NOMO-1 treated with dmso at 0.1 percent for 144 hours (cell line): Measurements from ENCODE around the gene SPDYE4.
A peak's percentile ranks its signal among the peaks of the same experiment; 100 is the strongest.

ENCODE experiments used
- DNase-seq: peaks from one replicate; lab custom pipeline; 2025; ENCODE audit not compliant: unreplicated experiment; lab: John Stamatoyannopoulos, UW

Gene SPDYE4

DNA sequence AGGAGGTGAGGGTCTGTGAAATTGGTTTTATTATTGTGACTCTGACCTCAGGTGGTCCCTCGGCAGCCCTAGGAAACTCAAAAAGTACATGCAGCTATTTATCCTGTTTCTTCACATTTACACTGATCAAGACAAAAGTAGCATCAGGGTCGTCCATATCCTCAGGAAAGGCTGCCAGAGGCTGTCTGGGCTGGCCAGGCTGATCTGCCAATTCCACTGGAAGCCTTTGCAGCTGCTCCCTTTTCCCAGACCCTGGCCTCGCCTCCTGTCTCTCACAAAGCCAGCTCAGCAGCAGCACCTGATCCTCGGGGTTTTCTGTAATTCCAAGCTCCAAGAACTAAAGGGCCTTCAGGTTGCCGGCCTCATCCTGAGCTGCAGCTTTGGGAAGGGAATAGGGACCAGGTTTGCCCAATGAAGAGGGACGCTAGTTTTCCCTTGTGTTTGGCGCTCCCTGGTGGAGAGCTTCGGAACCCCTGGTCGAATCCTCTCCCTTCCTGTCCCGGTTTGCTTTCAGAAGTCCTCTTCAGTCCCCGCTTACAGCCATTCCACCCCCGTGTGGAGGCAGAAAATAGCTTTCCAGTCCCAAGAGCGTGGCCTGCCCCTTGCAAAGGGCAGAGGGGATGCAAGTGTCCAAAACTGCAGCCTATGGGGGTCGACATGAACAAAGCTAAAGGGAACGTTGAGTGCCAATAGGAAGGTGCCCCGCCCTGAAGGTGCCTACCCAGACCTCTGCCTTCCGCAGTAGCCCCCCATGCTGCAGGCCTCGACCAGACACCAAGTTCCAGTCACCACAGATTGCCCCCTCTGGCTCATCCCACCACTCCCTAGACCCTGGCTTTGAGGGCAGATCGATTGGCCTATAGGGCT is 27.4 kb upstream of the SPDYE4 start:
- no peak for DNase-seq

DNA sequence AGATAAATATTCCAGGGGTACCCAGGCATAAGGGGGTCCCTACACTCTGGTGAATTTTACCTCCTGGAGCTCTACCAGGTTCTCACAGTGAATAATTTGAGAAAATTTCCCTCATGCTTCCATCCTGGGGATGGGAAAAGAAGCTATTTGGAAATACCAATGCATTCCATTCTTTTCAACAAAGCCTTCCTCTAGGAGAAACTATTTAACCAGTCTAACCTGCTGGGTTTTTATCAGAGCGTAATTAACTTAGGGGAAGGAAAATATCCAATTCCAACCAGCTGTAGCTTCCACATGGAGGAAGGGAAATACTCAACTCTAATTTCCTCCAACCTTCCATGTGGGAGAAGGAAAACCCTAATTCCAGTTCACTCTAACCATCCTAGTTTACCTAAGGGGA is 23.8 kb upstream of the SPDYE4 start:
- DNase-seq = no peak

DNA sequence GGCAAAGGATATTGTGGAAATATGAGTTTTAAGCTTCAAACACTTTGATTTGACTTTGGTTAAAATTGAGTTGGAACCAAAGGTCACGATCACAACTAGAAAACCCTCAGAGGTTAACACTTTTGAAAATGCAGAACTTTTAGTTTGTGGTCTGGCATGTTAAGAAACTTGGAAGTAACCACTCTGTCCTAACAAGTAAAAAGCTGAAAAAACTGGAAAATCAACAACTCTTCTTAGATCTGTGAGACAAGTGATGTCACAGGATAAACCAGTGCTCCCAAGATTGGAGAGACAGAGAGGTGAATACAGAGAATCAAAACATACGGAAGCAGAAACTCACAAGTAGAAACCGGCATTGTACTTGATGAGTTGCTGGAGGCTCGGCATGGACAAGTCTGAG is 23.4 kb upstream of the SPDYE4 start:
- DNase-seq = no peak

DNA sequence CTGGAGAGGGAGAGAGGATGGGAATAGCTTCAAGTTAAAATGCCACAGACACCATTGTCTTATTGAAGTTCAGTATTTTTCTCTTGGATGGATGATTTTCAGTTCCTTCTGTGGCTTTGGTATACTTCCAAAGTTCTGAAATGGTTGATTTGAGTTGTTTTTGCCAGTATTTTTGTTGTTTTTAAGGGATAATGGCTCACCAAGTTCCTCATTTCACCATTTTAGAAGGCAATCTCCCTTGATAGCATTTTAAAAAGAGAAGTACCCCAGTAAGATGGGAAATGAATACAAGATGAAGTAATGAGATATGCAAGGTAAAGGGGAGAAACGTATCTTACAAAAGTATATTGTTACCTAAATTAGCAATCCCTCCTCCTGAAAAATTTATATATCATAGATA is 18.5 kb upstream of the SPDYE4 start:
- DNase-seq = no peak

DNA sequence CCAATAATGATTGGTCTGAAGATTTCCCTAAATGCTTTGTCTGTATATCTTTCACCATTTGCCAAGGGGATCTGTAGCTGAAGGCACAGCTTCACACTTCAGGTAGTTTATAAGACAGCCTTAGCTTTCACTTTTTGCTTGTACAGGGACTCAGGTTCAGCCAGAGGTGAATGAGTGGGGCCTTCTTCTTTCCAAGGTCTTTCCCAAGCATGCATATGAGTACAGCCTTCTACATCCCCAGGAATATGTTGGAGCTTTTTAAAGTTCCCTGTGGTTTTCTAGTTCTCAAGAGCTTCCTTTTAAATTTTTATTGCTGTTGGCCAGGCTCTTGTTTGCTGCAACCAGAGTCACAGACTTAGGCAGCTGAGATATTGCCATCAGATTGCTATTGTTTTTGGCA is 17.9 kb upstream of the SPDYE4 start:
- DNase-seq = no peak

DNA sequence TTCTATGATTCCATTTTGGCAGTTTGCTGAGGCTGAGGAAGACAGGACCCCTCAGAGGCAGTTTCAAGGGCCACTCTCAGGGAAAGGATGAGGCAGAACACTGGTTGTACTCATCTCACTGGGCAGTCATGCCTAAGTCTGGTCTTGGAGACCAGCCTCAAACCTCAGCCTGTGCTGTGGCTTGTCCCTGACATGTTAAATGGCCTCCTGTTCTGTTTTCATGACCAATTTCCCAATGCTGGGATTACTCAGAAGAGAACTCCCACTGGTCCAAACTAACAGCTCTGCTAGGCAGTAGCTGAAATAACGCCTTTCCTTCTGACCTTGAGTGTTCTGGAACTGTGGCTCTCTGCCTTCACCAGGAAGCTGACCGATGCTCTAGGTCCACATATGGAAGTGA is 8.4 kb upstream of the SPDYE4 start:
- no peak for DNase-seq

DNA sequence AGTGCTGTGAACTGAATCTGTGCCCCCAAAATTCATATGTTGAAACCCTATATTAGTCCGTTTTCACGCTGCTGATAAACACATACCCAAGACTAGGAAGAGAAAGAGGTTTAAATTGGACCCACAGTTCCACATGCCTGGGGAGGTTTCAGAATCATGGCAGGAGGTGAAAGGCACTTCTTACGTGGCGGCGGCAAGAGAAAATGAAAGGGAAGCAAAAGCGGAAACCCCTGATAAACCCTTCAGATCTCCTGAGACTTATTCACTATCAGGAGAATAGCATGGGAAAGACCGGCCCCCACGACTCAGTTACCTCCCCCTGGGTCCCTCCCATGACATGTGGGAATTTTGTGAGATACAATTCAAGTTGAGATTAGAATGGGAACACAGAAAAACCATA is 3.7 kb upstream of the SPDYE4 start:
- DNase-seq = no peak

DNA sequence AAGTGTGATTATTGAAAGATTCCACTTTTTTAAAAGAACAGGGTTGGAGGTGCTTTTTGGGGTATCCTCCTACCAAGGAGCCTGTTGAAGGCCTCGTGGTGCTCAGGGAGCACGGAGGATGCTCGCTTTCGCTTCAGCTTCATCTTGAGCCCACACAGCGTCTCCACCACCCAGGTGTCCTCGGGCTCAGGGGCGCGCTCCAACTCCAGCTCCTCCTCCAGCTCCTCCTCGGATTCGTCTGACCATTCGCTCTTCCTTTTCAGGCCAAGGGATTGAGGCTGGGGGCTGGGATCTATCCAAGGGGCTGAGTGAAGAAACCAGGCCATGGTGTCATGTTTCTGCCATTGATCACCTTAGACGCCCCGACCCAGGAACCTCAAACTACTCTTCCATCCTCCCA is 1.2 kb downstream of the SPDYE4 start:
- no peak for DNase-seq

DNA sequence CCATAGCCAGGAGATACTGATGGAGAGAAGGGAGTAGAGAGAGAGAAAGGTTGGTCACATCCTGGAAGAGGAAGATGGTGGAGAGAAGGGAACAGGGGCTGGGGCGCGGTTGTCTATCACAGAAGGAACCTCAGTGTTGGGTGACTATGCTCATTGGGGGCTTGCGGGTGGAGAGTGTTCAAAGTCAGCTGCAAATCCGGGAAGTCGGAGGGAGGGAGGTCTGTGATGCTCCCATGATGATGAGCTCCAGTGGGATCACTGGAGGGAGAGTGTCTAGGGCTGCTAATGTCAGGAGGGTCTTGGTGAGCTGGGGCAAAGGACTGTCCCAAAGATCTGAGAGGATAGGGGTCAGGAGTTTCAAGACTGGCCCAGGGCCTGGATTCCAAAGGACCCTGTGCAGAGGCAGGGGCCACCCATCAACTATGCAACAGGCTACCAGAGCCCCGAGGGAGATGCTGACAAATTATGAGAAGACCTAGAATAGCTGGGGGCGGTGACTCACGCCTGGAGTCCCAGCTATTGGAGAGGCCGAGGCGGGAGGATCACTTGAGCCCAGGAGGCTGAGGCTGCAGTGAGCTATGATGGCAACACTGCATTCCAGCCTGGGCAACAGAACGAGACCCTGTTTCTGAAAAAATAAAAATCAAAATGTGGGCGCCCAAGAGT is 2.6 kb downstream of the SPDYE4 start:
- DNase-seq = no peak

DNA sequence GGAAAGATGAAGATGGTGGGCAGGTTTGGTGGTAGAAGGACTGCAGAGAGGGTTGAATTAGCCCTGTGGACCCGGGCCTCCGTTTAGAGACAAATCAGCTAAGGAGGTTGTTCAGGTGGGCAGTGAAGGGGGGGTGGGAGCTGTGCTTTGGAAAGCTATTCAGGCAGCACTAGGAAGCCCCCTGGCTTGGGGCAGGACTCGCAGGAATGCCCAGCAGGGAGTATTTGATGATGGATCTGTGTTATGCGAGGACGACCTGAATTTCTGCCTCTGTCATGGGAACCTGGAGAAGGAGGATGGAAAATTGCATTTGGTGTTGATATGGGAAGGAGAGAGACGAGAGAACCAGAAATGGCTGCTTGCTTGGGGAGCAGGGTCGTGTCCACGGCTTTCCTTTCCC is 3.5 kb downstream of the SPDYE4 start:
- DNase-seq = no peak

DNA sequence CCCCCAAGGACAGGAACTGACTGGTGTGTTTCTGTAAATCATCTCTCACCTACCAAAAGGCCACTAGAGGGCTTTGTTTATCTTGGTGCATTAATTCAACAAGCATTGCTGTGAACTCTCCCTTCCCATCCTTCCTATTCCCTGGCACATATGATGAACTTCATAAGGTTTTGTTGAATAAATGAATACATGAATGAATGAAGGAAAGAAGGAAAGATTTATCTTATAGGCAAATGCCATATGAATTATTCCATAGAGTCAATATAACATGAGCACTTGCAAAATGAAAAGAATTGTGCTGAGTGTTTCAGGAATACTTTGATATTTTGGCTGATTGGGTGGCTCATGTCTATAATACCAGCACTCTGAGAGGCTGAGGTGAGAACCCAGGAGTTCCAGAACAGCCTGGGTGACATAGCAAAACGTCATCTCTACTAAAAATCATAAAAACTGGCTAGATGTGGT is 4.3 kb downstream of the SPDYE4 start:
- DNase-seq = no peak

DNA sequence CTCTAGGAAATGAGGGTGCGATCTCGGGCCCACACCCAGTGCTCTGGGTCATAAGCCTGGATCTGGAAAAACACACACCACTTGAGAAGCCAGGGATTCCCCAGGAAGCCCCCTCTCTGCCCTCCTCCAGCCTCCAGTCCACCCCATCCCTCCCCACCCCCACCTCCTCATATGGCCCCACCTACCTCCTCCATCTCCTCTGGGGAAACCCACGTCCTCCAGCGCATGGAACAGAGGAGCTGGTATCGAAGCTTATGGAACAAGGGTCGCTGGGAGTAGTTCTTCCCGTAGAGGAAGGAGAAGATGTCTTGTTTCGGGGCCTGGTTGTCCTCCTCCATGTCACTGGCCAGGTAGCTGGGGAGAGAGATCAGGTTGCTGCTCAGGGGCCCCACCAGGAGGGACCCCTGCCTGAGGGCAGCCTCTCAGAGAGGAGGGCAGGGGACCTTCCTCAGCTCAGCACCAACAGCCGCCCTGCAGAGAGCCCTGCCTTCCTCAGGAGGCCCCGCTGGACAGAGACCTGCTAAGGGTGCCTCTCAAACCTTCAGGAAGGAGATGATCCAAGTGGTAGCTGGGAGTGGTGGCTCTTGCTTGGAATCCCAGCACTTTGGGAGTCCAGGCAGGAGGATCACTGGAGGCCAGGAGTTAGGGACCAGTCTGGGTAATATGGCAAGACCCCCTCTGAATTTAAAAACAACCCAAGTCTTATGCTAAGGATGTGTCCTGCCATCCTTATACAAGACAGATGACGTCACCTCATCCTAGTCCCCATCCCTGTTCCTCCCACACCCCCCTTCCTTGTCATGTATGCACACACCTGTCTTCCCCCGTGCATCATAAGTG is 5.0 kb downstream of the SPDYE4 start:
- no peak for DNase-seq

DNA sequence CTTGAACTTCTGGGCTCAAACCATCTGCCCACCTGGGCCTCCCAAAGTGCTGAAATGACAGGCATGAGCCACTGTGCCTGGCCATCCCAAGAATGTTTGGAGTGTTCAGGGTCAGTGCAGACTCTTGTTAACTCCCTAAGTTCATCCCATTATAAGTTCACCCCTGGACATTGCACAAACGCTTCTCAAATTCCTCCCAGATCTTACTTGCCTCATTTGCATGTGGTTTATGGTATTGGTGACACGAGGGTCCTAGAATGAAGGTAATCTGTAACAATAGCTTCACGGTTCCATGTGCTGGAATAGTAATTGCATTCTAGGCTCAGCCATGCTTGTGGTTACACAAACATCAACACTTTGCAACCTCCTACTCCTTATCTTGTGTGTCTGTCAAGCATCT is 8.7 kb downstream of the SPDYE4 start:
- no peak for DNase-seq

DNA sequence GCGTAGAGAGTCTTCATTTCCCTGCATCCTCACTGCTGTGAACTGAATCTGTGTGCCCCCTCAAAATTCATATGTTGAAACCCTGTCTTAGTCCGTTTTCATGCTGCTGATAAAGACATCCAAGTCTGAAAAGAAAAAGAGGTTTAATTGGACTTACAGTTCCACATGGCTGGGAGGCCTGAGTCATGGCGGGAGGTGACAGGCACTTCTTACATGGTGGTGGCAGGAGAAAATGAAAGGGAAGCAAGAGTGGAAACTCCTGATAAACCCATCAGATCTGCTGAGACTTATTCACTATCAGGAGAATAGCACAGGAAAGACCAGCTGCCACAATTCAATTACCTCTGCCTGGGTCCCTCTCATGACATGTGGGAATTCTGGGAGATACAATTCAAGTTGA is 10.6 kb downstream of the SPDYE4 start:
- DNase-seq = no peak

DNA sequence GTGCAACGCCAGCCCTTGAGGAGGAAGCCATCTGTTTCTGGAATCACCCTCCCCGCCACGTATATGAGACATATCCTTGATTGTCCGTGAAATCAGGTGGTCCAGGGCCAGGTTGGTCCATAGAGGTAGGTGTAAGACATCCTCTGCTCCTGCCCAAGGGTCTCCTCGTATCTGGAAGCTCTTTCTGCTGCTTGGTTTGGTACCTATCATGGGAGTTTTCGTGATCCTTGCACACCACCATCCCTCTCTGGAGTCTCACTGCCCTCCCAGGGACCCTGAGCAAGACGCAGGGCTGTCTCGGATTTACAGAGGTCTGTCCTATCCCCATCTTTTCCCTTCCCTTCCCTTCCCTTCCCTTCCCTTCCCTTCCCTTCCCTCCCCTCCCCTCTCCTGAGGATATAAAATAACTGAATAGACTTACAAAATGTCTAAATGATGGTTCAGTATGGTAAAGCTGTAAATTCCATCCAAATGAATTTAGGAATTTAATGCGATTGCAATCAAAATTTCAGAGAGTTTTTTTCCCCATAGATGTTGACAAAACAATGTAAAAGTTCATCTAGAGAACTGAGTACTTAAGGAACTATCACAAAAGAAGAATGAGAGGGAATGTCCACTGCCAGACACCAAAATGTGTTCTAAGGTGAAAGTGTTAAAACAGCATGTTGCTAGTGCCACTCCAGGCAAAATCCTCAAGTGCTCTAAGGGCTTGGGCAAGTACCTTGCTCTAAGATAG is 11.7 kb downstream of the SPDYE4 start:
- DNase-seq = no peak

DNA sequence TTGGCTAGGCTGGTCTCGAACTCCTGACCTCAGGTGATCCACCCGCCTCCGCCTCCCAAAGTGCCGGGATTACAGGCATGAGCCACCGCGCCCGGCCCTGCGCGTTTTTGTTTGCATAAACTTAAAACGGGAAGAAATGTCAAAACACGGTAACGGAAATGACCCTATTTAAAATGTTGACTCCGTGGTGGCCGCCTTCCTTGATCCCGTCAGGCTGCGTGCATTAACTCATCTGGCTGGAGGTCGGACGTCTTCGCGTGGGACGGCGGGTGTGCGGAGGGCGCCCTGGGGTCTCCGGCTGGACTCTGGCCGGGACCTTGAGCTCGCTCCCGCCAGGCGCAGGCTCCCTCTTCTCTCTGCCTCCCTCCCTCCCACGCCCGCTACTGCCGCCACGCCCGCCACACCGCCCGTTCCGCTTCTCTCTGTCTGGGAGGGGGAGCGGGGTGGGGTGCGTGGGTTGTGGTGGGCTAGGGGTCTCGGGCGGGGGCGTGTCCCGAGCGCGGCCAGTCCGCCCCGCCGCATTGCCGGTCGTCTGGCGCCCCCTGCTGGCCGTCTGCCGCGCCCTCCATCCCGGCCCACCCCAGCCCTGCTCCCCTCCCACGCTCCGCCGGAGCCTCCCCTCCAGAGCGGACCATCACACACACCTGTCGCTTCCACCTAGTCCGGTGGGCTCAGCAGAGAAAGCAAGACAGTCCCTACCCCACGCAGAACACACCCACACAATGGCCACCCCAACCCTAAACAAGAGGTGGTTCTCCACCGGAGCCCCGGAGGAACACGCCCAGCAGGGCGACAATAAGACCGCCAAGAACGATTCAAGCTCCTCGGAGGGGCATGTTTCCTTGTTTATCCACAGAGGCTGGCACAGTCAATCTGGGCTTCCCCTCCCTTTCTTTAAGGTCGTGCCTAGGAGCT is 12.5 kb downstream of the SPDYE4 start:
- peak; percentile 32 for DNase-seq

DNA sequence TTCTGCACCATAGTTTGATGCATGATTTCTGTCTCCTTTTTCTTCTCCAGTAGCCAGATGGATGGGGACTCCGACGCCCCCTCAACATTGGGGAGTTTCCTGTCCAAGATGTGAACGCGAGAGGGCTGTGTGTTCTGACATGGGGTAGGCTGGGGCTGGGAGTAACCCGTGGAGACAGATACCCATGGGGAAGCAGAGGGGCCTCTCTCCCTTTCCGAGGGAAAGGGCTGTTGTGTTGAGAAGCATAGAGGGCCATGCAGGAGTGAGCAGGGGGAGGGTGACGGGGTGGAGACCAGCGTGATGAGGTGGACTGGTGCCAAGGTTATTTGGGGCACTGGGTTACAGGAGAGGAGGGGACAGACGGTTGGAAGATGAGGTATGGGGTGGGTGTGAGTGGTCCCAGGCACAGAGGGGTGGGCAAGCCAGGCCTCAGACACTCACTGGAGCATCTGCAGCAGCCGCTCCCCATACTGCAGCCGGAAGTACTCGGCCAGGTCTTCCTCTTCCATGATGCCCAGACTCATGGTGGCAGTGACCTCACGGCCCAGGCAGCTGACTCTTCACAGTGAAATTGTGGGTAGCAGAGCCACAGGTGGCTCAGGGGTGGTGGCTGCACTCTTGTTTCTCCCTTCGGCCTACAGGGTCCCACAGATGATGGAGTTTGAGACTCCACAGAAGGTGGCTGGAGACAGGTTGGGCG is 14.1 kb downstream of the SPDYE4 start:
- DNase-seq = no peak

DNA sequence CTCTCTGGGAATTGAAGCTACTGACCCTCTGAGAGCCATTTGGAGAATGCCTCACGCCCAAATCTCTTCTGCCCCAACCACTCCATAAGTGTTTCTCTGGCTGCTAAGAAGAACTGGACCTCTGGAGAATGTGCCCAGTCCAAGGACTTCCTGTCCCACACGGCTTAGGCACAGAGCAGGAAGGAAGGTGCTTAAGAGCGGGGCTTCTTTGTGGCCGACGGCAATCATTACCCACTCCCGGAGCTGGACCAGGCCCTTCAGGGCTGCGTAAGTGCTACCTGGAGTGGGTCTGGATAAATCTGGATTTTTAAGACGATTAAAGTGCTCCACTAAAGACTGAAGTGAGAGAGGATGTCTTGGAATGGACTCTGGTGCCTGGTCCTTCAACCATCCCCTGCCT is 15.5 kb downstream of the SPDYE4 start:
- DNase-seq = no peak

DNA sequence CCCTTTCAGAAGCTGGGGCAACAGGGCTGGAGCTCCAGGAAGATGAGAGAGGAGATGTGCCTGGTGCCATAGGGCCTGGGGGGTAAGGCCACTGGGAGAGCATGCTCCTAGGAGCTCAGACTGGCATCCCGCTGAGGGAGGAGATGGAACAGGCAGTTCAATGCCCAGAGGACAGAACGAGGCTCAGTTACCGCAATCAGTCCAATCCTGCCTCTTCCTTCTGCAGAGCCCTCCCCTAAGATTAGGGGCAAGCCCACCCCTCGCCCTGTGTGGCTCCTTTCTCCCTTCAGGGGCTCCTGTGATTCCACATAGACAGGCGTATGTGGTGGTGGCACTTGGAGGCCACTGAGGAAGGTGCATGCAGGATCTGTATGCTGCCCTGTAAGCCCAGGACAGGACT is 16.1 kb downstream of the SPDYE4 start:
- no peak for DNase-seq
